Esophagus (tissue), 2 donors: Measurements from ENCODE around the gene CHCHD3. TPM values are rescaled to one million over a fixed set of nuclear protein-coding genes. Genes with fewer than 3 reads are reported as not detected.

Source experiments
- H3K27ac ChIP-seq, 2 donors: one replicate each; pipeline ENCODE4 v1.5.1; 2013; ENCODE audit warnings: low read depth in 2 of 2, mild to moderate bottlenecking in 2 of 2, inconsistent platforms in 1 of 2, low read length in 1 of 2, moderate library complexity in 1 of 2
- H3K27me3 ChIP-seq, 2 donors: one replicate each; pipeline ENCODE4 v1.6.1; 2013; ENCODE audit warnings: low read length in 2 of 2, control low read depth in 1 of 2, mild to moderate bottlenecking in 1 of 2; ENCODE audit not compliant: insufficient read depth in 2 of 2, control insufficient read depth in 1 of 2
- H3K36me3 ChIP-seq, 2 donors: one replicate each; pipeline ENCODE4 v1.6.1; 2013; ENCODE audit warnings: low read length in 1 of 2; ENCODE audit not compliant: control insufficient read depth in 2 of 2, insufficient read depth in 2 of 2
- H3K4me1 ChIP-seq, 2 donors: one replicate each; pipeline ENCODE4 v1.6.1; 2013; ENCODE audit warnings: low read length in 1 of 2; ENCODE audit not compliant: control insufficient read depth in 2 of 2, insufficient read depth in 2 of 2
- H3K4me3 ChIP-seq, 2 donors: one replicate each; pipeline ENCODE4 v1.5.1; 2013; ENCODE audit warnings: low read length in 2 of 2, mild to moderate bottlenecking in 2 of 2, low read depth in 1 of 2, moderate library complexity in 1 of 2
- H3K9me3 ChIP-seq, 2 donors: one replicate each; pipeline ENCODE4 v1.6.1; 2013; ENCODE audit warnings: mild to moderate bottlenecking in 2 of 2, low read depth in 1 of 2, low read length in 1 of 2, moderate library complexity in 1 of 2; ENCODE audit not compliant: control insufficient read depth in 2 of 2, insufficient read depth in 1 of 2
- WGBS, 2 donors: extraction: QIAGEN DNeasy Blood & Tissue Kit; methylation state at CpG; one replicate each; pipeline ENCODE4 v1.1.7; 2013; 5-methylcytosine and 5-hydroxymethylcytosine counted together
- polyA plus RNA-seq, 2 donors: library from polyadenylated mRNA; stranded (reverse); fragments of 200-250 nt; gene quantifications; one replicate each; pipeline ENCODE4 v1.2.3, GENCODE V29; 2013
- donor health status: healthy with polysubstance abuse.
- donor health status: Bipolar disorder and iron deficiency.

Gene CHCHD3
- polyA plus RNA-seq, 2 donors: 7.4 to 29.0 TPM

DNA sequence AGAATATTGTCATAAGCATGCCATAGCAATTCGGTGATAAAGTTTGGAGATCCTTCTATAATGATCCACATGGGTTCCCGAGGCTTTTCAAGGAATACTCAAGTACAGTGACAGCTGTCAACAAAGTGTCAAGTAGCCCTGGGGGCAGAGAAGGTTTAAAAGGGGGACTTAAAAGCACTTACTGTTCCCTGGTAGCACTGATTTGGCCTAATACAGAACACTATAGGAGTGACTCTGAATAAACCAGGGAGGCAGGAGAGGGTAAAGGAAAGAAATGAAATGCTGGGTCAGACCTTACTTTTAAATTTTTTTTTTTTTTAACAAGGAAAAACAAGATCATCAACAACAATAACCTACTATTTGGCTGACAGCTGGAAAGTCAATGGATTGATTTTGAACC lies 20.1 kb downstream of the CHCHD3 start:
- H3K27me3 ChIP-seq: no peaks in the 10 kb centered on the region
- no peak overlapping the region for H3K27ac ChIP-seq
- H3K4me1 ChIP-seq: no peaks in the 10 kb centered on the region
- H3K36me3 ChIP-seq: no peaks in the 10 kb centered on the region
- WGBS, 2 donors: 85% methylated on average over 2 of the region's 2 CpGs
- no peak overlapping the region for H3K4me3 ChIP-seq
- H3K9me3 ChIP-seq: no peaks in the 10 kb centered on the region

DNA sequence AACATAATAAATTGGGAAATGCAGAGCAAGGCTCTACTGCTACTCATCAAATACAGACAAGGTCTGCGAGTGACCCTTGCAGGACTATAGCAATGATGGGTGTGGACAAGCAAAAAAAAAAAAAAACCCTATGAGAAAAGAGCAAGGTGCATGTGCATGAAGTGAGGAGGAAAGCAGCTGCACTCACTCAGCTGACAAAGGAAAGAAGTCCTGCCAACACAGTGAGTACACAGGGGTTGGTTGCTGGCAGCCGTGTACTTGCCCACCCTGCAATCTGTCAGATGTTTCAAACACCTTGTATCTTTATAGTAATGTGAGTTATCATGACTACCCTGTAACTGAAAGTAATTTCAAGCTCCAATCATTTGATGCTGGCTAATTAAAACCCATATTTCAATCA lies 20.5 kb downstream of the CHCHD3 start:
- no peak overlapping the region for H3K4me3 ChIP-seq
- no peaks in the 10 kb centered on the region for H3K9me3 ChIP-seq
- no peaks in the 10 kb centered on the region for H3K36me3 ChIP-seq
- no peaks in the 10 kb centered on the region for H3K4me1 ChIP-seq
- no peak overlapping the region for H3K27ac ChIP-seq
- 77 to 86% methylated on average over 2 of the region's 2 CpGs for WGBS, 2 donors
- no peaks in the 10 kb centered on the region for H3K27me3 ChIP-seq

DNA sequence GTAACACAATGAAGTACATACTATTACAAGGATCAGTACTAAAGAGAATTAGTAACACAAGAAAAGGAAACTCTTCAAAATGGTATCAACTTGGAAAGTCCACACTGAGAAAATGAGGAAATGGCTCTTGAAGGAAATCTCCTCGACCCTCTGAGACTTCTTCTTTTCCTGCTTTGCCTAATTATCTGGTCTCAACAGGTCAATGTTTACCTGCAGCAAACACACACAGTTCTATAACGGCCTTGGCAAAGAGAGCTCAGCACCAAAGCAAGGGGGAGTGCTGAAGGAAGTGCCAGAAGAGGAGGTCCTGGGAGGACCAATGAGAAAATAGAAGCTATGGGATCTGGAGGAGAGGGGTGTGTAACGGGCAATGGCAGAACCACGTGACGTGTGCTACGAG lies 21.9 kb downstream of the CHCHD3 start:
- no peak overlapping the region for H3K4me3 ChIP-seq
- no peaks in the 10 kb centered on the region for H3K9me3 ChIP-seq
- no peak overlapping the region for H3K27ac ChIP-seq
- H3K27me3 ChIP-seq: no peaks in the 10 kb centered on the region
- no peaks in the 10 kb centered on the region for H3K4me1 ChIP-seq
- 79 to 86% methylated on average over 6 of the region's 6 CpGs for WGBS, 2 donors
- no peaks in the 10 kb centered on the region for H3K36me3 ChIP-seq

DNA sequence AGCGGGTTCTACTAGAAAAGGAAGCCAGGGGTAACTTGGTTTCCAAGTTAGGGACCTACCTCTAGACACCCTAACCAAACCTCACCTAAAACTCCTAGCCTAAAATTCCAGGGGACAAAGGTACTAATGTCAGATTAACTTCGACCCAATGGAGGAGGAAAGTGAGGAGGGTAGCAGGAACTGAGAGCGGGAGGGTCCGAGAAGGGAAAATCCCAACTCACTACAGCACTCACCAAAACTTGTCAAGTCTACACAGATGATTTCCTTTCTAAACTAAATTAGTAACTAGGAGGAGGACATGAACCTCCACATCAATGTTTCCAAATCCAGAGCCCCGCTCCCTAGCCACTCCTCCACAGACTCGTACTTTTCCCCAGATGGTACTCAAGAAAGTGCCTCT lies 22.6 kb downstream of the CHCHD3 start:
- H3K4me1 ChIP-seq: no peaks in the 10 kb centered on the region
- no peaks in the 10 kb centered on the region for H3K9me3 ChIP-seq
- H3K4me3 ChIP-seq: no peak overlapping the region
- WGBS, 2 donors: 96 to 98% methylated on average over 6 of the region's 6 CpGs
- H3K36me3 ChIP-seq: no peaks in the 10 kb centered on the region
- H3K27ac ChIP-seq: no peak overlapping the region
- no peaks in the 10 kb centered on the region for H3K27me3 ChIP-seq

DNA sequence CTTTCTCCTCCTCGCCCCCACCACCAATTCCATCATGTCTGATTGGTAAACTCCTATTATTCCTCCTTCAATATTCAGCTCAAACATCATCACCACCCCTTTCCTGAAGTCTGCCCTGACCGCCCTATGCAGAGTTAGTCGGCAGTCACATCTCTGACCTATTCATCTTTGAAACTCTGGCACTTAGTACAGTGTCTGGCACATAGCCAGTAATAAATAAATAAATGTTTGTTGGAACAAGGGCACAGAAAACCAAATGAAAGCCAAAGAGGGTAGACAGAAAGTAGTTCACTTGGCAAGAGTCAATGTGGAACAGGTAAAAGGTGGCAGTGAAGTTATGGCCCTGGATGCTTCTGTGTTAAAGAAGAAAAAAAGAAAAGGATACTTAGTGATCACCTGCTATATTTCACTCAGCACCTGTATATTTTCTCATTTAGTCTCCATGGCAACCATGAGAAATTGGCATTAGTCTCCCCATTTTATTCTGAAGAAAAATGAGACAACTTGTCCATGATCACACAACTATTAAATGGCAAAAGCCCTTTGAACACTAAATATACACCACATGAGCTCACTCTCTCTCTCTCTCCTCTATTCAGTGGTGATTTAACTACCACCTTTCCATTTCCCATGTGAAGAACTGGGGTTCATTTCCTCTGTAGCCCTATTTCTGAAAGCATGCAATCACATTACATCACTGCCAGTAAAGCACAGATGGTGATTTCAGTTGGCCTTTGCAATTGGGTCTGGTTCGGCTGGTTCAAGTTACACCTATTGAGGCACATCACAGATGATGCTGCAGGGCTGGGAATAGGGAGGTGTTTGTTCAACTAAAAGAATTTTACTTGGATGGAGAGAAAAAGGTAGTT lies 25.3 kb downstream of the CHCHD3 start:
- H3K9me3 ChIP-seq: no peaks in the 10 kb centered on the region
- H3K27ac ChIP-seq: no peak overlapping the region
- H3K4me1 ChIP-seq: peaks cover 0 to 2% of the 10 kb centered on the region in 2 donors
- WGBS, 2 donors: 79 to 91% methylated on average over 4 of the region's 4 CpGs
- H3K36me3 ChIP-seq: no peaks in the 10 kb centered on the region
- no peaks in the 10 kb centered on the region for H3K27me3 ChIP-seq
- H3K4me3 ChIP-seq: no peak overlapping the region

DNA sequence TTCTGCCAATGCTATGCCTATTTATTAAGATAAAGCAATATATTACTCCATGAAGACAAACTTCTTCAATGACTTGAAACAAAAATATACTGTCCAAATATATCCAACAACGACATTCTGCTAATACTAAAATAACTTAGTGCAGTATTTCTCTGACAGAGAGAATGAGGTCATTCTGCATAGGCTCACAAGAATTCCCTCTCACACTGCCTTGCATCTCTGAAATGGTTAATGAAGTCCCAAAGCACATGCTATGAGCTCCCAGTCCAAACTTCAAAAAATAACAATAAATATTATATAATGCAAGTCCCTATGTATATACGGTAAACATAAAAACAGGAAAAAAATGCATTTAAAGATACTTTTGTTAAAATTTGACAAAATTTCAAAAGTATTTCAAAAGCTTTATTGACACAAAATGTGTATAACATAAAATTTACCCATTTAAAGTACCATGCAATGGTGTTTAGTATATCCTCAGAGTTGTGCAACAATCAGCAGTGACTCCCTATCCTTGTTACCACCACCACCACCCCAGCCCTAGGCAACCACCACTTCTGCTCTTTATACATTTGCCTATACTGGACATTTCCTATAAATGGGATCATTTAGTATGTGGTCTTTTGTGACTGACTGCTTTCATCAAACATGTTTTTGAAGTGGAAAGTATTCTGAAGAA lies 27.6 kb downstream of the CHCHD3 start:
- Histone ChIP-seq H3K36me3 (no peaks in the 10 kb centered on the region), H3K27ac (no peak overlapping the region), H3K9me3 (no peaks in the 10 kb centered on the region), H3K4me1 (peaks cover 0 to 2% of the 10 kb centered on the region in 2 donors), H3K27me3 (no peaks in the 10 kb centered on the region), H3K4me3 (no peak overlapping the region)
- 64 to 68% methylated on average over 2 of the region's 2 CpGs for WGBS, 2 donors

DNA sequence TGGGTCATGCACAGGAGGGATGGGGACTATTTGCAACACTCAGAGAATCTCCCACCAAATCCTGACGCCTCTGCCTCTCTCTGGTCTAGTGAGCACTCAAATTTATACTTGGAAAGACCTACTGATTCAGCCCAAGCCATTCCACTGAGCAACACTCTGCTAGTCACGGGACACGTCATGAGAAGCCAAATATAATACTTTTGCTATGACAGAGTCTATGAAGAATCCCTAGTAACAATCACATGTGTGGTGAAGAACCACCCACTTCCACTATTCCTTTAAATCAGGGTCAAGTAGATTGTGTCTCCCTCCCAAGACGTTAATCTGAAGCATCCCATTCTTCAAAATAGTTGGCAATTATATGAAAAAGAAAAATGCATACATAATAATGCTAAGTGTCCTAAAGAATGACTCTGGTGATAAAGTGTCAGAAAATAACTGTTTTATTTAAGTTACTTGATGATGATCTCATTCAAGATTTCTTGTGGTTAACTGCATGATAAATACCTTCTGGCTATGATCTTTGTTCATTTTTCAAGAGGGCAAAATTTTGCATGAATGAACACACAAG lies 28.5 kb downstream of the CHCHD3 start:
- H3K36me3 ChIP-seq: no peaks in the 10 kb centered on the region
- no peak overlapping the region for H3K27ac ChIP-seq
- H3K27me3 ChIP-seq: no peaks in the 10 kb centered on the region
- H3K4me3 ChIP-seq: no peak overlapping the region
- no peaks in the 10 kb centered on the region for H3K9me3 ChIP-seq
- WGBS, 2 donors: 54 to 65% methylated on average over 4 of the region's 4 CpGs
- peaks cover 0 to 2% of the 10 kb centered on the region in 2 donors for H3K4me1 ChIP-seq

DNA sequence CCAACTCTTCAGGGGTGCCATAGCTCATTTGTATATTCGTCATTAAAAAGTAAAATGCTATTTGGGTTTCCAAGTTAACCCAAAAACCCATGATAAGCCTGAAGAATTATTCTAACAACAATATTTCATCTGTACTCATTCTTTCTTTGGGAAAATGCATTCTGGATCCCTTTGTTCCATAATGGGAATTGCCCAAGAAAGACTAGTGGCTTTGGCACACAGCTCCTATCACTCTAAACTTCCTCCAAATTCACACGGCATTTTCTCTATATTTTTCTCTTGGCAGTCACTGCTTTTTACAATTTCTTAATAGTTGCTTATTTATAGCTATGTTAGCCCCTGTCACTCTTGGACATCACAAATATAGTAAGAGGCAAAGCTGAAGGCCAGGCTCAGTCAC lies 29.1 kb downstream of the CHCHD3 start:
- 74 to 75% methylated on average over 2 of the region's 2 CpGs for WGBS, 2 donors
- H3K27me3 ChIP-seq: no peaks in the 10 kb centered on the region
- H3K27ac ChIP-seq: no peak overlapping the region
- no peak overlapping the region for H3K4me3 ChIP-seq
- no peaks in the 10 kb centered on the region for H3K36me3 ChIP-seq
- no peaks in the 10 kb centered on the region for H3K9me3 ChIP-seq
- H3K4me1 ChIP-seq: peaks cover 0 to 2% of the 10 kb centered on the region in 2 donors

DNA sequence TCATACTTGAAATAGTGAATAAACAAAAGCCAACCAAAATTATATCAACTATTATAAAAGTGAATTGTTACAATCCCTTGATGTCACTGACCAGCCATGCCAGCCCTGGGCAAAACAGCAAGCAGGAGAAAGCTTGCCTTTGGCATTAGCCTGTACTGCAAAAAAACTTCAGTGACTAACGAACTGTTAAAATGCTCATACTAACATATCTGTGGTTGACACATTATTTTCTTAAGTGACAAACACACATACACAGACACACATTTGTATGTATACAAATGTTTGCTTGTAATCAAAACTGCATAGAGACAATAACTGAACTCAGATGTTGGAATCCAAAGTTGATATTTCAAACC lies 29.5 kb downstream of the CHCHD3 start:
- Histone ChIP-seq H3K27me3 (no peaks in the 10 kb centered on the region), H3K36me3 (no peaks in the 10 kb centered on the region), H3K9me3 (no peaks in the 10 kb centered on the region), H3K4me1 (peaks cover 0 to 2% of the 10 kb centered on the region in 2 donors), H3K4me3 (no peak overlapping the region), H3K27ac (no peak overlapping the region)
- WGBS, 2 donors: 61 to 76% methylated on average over 1 of the region's 1 CpG
